ENCODE measurements around the gene TBCD. TPM values are rescaled to one million over a fixed set of nuclear protein-coding genes. Genes with fewer than 3 reads are reported as not detected.

The TBCD gene
- total RNA-seq, result 42.7 and 51.1 TPM in 2 replicates

GRCh38 chr17:82751571-82752370 lies at the start of gene TBCD:
Gene TBCD, plus strand, starts transcription at chr17:82752065. Its CDS starts 129 bp downstream, at chr17:82752194.

GRCh38 chr17:82716203-82717010 lies 35.5 kb upstream of the TBCD start, which contains the start of gene FN3KRP:
Gene FN3KRP, plus strand, starts transcription at chr17:82716706. Its CDS starts 50 bp downstream, at chr17:82716756.

GRCh38 chr17:82734987-82735866 lies 16.6 kb upstream of the TBCD start, which contains the start of gene FN3K:
Gene FN3K, plus strand, starts transcription at chr17:82735615. Its CDS starts 22 bp downstream, at chr17:82735637.

GRCh38 chr17:82839617-82840292 lies 87.9 kb downstream of the TBCD start, which contains the start of gene ZNF750:
Gene ZNF750, minus strand, starts transcription at chr17:82840022. Its CDS starts 7,568 bp downstream, at chr17:82832454.

Other genes with a start within 250 kb of the TBCD start
- gene FOXK2, start 232.3 kb upstream of the TBCD start, total RNA-seq, result 27.5 and 40.9 TPM in 2 replicates
- 72.4 and 76.8 TPM in 2 replicates for gene WDR45B, start 103.6 kb upstream of the TBCD start, total RNA-seq
- 9.3 and 9.5 TPM in 2 replicates for gene RAB40B, start 53.4 kb upstream of the TBCD start, total RNA-seq
- 15.1 and 16.5 TPM in 2 replicates for gene FN3KRP, start 35.4 kb upstream of the TBCD start, total RNA-seq
- 7.6 and 14.3 TPM in 2 replicates for gene FN3K, start 16.4 kb upstream of the TBCD start, total RNA-seq
- not detected in 2 replicates for gene ZNF750, start 88.0 kb downstream of the TBCD start, total RNA-seq

Data from smooth muscle cell of the pulmonary artery (primary cell).